HepG2 (cell line): Measurements from ENCODE around the gene PREX1. TPM values are rescaled to one million over a fixed set of nuclear protein-coding genes. Genes with fewer than 3 reads are reported as not detected.

Source experiments
- ATAC-seq: fragments of 200-7000 bp; cut with Tn5 transposase; 3 replicates; pipeline ENCODE4 v1.9.1; 2020; ENCODE audit warnings: mild to moderate bottlenecking, moderate library complexity
- BruUV-seq: library from RNA; stranded (reverse); fragments of 400-500 nt; replicated peaks from 2 replicates; lab custom pipeline; 2021; lab: Mats Ljungman, UMichigan
- CTCF ChIA-PET: fragments of 300-600 bp; formaldehyde crosslinking; extraction: SDS; loops from one replicate; lab custom pipeline; 2021; ENCODE audit warnings: low total read pairs, inconsistent platforms, low intra/inter-chr PET ratio; lab: Yijun Ruan, JAX
- POLR2A ChIA-PET: fragments of 350-600 bp; sonication (Branson Sonifier 250); formaldehyde crosslinking; loops from one replicate; lab custom pipeline; 2020; ENCODE audit warnings: antibody characterized with exemption, inconsistent platforms; lab: Yijun Ruan, JAX
- DNase-seq: peaks from one replicate; pipeline ENCODE4 v3.0.0-alpha.2; 2015; ENCODE audit warnings: low spot score
- FAIRE-seq: peaks from 3 replicates; lab custom pipeline; 2011; peaks lifted over from hg19 to GRCh38; lab: Jason Lieb, UNC
- H2AFZ ChIP-seq: one replicate; pipeline ENCODE4 v1.6.1; 2011; ENCODE audit warnings: low read length, inconsistent platforms
- H3K27ac ChIP-seq: fragments of 300-600 bp; 3 replicates; pipeline ENCODE4 v1.8.0; 2011; ENCODE audit warnings: mixed run types, mild to moderate bottlenecking, mixed read lengths, low read length, inconsistent platforms; ENCODE audit not compliant: insufficient read depth; ENCODE audit errors: extremely low read length
- H3K27me3 ChIP-seq, 2 experiments: fragments of 200-600 bp in 1 of 2; 2 replicates in 1 of 2; 3 replicates in 1 of 2; pipeline versions ENCODE4 v1.6.0 to v1.8.0; 2011; ENCODE audit warnings: low read length in 2 of 2, mild to moderate bottlenecking in 2 of 2, moderate library complexity in 2 of 2, inconsistent platforms in 1 of 2; ENCODE audit not compliant: insufficient read depth in 2 of 2, control insufficient read depth in 1 of 2
- H3K36me3 ChIP-seq, 2 experiments: fragments of 200-600 bp in 1 of 2; replicated peaks in 1 of 2; 2 replicates in 1 of 2; 3 replicates in 1 of 2; pipeline versions ENCODE4 v1.5.1 to v1.8.0; 2011; ENCODE audit warnings: low read length in 2 of 2, inconsistent platforms in 1 of 2; ENCODE audit not compliant: insufficient read depth in 2 of 2, control insufficient read depth in 1 of 2
- H3K4me1 ChIP-seq: 2 replicates; pipeline ENCODE4 v1.5.1; 2012; ENCODE audit warnings: low read length, inconsistent platforms; ENCODE audit not compliant: insufficient read depth
- H3K4me2 ChIP-seq: 2 replicates; pipeline ENCODE4 v1.6.0; 2011; ENCODE audit warnings: low read depth, low read length, inconsistent platforms
- H3K4me3 ChIP-seq, 3 experiments: fragments of 200-600 bp in 1 of 3; sonication (generic), shearing (Covaris generic) in 1 of 3; replicated peaks in 1 of 3; 2 replicates each; pipeline ENCODE4 v1.5.1; 2011 to 2016; ENCODE audit warnings: low read length in 3 of 3, inconsistent platforms in 2 of 3, low read depth in 2 of 3, mild to moderate bottlenecking in 2 of 3, control low read depth in 1 of 3, mixed read lengths in 1 of 3; ENCODE audit not compliant: insufficient read depth in 1 of 3
- H3K79me2 ChIP-seq: one replicate; pipeline ENCODE4 v1.6.1; 2011; ENCODE audit warnings: low read length, inconsistent platforms; ENCODE audit not compliant: insufficient read depth
- H3K9ac ChIP-seq: 2 replicates; pipeline ENCODE4 v1.6.0; 2011; ENCODE audit warnings: mild to moderate bottlenecking, low read depth, low read length, inconsistent platforms; ENCODE audit not compliant: insufficient read depth
- H3K9me3 ChIP-seq: 2 replicates; pipeline ENCODE4 v1.5.1; 2012; ENCODE audit warnings: mild to moderate bottlenecking, low read length
- H4K20me1 ChIP-seq: 2 replicates; pipeline ENCODE4 v1.6.0; 2011; ENCODE audit warnings: inconsistent platforms, mild to moderate bottlenecking, low read length, moderate library complexity; ENCODE audit not compliant: insufficient read depth
- HNRNPUL1 ChIP-seq: fragments of 200-400 bp; formaldehyde crosslinking; IDR thresholded peaks from 2 replicates; pipeline ENCODE4 v1.6.1; 2017; ENCODE audit warnings: low read depth, mild to moderate bottlenecking, low read length, moderate library complexity
- ZBTB40 ChIP-seq, 2 experiments: fragments of 450-650 bp in 1 of 2; sonication (generic) in 1 of 2; formaldehyde crosslinking in 1 of 2; IDR thresholded peaks; 2 replicates each; pipeline versions ENCODE4 v1.6.1 to v1.8.0; 2016 to 2022; ENCODE audit warnings: antibody characterized with exemption in 1 of 2, mild to moderate bottlenecking in 1 of 2, missing genetic modification reagents in 1 of 2
- ZFP41 ChIP-seq: sonication (generic); formaldehyde crosslinking; IDR thresholded peaks from 2 replicates; pipeline ENCODE4 v1.4.0; 2020; ENCODE audit warnings: mild to moderate bottlenecking, missing genetic modification reagents, borderline replicate concordance
- ZNF670 ChIP-seq: sonication (generic); formaldehyde crosslinking; IDR thresholded peaks from 2 replicates; pipeline ENCODE4 v1.8.0; 2022; ENCODE audit warnings: mild to moderate bottlenecking, missing genetic modification reagents, borderline replicate concordance
- ZNF775 ChIP-seq: sonication (generic); formaldehyde crosslinking; IDR thresholded peaks from 2 replicates; pipeline ENCODE4 v1.4.0; 2020; ENCODE audit warnings: missing genetic modification reagents, mild to moderate bottlenecking, moderate library complexity, borderline replicate concordance
- WGBS: methylation state at CpG from one replicate; pipeline ENCODE4 v1.1.6; 2017; ENCODE audit warnings: low lambda C conversion rate; 5-methylcytosine and 5-hydroxymethylcytosine counted together
- in situ Hi-C: cut with HindIII; loops from 2 replicates; pipeline ENCODE4 v1.10.0; 2017; ENCODE audit warnings: low pct_unique_long_range_greater_than_20kb; ENCODE audit not compliant: extremely low pct_ligation_motif_present
- intact Hi-C: fragments of 100-400 bp; cut with micrococcal nuclease; formaldehyde crosslinking; loops from one replicate; pipeline ENCODE4 v1.10.0; 2022; ENCODE audit not compliant: unreplicated experiment
- polyA plus RNA-seq, 8 experiments: library from polyadenylated mRNA; depleted of rRNA in 3 of 8; stranded (reverse) in 7 of 8; unstranded in 1 of 8; fragments of >200 nt; fragmentation: Illumina TruSeq in 4 of 8; extraction: Trizol in 4 of 8; gene quantifications; 2 replicates each; pipeline versions ENCODE4 v1.2.1 to v1.2.3, GENCODE V29; 2011 to 2016; ENCODE audit warnings: low read depth in 4 of 8, missing spikeins in 1 of 8, mixed read lengths in 1 of 8; ENCODE audit not compliant: insufficient read depth in 1 of 8
- total RNA-seq, 5 experiments: library from RNA; depleted of rRNA; stranded (reverse); fragments of >200 nt; fragmentation: Illumina TruSeq; extraction: Trizol; gene quantifications; 2 replicates each; pipeline ENCODE4 v1.2.3, GENCODE V29; 2016; ENCODE audit warnings: low read depth in 1 of 5

The PREX1 gene
- total and polyA plus RNA-seq, 2 of the 13 experiments (the other 11 are each of a cell fraction or from before 2014, with no cell fraction given): 0.02 to 0.04 TPM

- TF ChIP-seq HNRNPUL1: no peak
- TF ChIP-seq ZBTB40 (IDR thresholded peaks at IDR 0.05): peak; percentile 43
- TF ChIP-seq ZBTB40 (CRISPR knock-in tag; IDR thresholded peaks at IDR 0.05): peak; percentile 95
- TF ChIP-seq ZFP41 (CRISPR knock-in tag): no peak
- no peak for TF ChIP-seq ZNF775 (CRISPR knock-in tag)
- no peak for TF ChIP-seq ZNF670 (CRISPR knock-in tag)
- ATAC-seq (no peak), DNase-seq (no peak), FAIRE-seq (no peak)
- H3K27ac ChIP-seq: no peak overlapping the region
- no peaks in the 10 kb centered on the region for H3K36me3 ChIP-seq
- BruUV-seq: no TSS peak
- no peaks in the 10 kb centered on the region for H4K20me1 ChIP-seq
- ChIA-PET CTCF (no interaction called here), POLR2A (no interaction called here)
- no peaks in the 10 kb centered on the region for H3K9me3 ChIP-seq
- in situ Hi-C loops (no loop called here), intact Hi-C loops (no loop called here)
- H3K4me2 ChIP-seq: no peak overlapping the region
- no peak overlapping the region for H3K9ac ChIP-seq
- H3K4me3 ChIP-seq: no peak overlapping the region
- peaks cover 20% of the 10 kb centered on the region for H3K4me1 ChIP-seq
- no peak overlapping the region for H2AFZ ChIP-seq
- WGBS: 65% methylated on average over 10 of the region's 10 CpGs
- H3K79me2 ChIP-seq: no peaks in the 10 kb centered on the region
- peaks cover 0 to 4% of the 10 kb centered on the region in 2 experiments; a peak in 2 of 5 replicates for H3K27me3 ChIP-seq
Observed at GRCh38 chr20:48734104-48734749, 93.6 kb downstream of the PREX1 start.
